AG10803 (cell line): Measurements from ENCODE around the gene KLHL10.

ENCODE experiments used
- DNase-seq: peaks from one replicate; pipeline ENCODE4 v3.0.0; 2010; ENCODE audit warnings: low read depth
- H3K4me3 ChIP-seq: 2 replicates; pipeline ENCODE4 v1.5.1; 2011; ENCODE audit warnings: mild to moderate bottlenecking, low read length, control low read depth
- TF ChIP-seq, protein P1 (sequence below): conservative IDR thresholded peaks from 2 replicates; pipeline ENCODE4 v1.5.1; 2011; ENCODE audit warnings: mild to moderate bottlenecking, low read length, control low read depth, inconsistent platforms

Gene KLHL10

DNA sequence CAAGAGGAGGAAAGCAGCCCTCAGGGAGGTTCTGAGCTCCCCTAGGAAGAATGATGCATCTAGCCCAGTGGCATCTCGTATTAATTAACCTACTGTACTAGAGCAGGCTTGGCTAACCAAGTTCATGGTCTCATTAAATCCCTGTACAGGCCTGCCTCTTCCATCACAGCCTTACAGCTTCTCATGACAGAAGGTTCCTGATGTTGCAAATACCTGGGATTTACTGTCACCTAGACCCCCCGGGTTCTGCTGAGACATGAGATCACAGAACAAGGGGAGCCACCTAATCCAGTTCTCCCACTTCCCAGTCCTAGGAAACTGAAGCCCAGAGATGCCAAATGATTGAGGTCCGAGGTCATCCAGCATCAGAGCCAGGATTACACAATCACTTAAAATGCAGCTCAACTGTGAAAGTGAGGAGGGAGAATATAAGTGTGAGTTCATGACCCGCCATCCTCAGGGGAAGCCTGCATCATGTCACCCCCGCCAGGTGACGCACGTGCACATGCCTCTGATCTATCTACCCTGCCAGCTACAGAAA lies 57.2 kb downstream of the KLHL10 start:
- DNase-seq, result peak; percentile 84
- TF ChIP-seq, protein P1, sequence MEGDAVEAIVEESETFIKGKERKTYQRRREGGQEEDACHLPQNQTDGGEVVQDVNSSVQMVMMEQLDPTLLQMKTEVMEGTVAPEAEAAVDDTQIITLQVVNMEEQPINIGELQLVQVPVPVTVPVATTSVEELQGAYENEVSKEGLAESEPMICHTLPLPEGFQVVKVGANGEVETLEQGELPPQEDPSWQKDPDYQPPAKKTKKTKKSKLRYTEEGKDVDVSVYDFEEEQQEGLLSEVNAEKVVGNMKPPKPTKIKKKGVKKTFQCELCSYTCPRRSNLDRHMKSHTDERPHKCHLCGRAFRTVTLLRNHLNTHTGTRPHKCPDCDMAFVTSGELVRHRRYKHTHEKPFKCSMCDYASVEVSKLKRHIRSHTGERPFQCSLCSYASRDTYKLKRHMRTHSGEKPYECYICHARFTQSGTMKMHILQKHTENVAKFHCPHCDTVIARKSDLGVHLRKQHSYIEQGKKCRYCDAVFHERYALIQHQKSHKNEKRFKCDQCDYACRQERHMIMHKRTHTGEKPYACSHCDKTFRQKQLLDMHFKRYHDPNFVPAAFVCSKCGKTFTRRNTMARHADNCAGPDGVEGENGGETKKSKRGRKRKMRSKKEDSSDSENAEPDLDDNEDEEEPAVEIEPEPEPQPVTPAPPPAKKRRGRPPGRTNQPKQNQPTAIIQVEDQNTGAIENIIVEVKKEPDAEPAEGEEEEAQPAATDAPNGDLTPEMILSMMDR, result no peak
- H3K4me3 ChIP-seq, result no peak overlapping the region

DNA sequence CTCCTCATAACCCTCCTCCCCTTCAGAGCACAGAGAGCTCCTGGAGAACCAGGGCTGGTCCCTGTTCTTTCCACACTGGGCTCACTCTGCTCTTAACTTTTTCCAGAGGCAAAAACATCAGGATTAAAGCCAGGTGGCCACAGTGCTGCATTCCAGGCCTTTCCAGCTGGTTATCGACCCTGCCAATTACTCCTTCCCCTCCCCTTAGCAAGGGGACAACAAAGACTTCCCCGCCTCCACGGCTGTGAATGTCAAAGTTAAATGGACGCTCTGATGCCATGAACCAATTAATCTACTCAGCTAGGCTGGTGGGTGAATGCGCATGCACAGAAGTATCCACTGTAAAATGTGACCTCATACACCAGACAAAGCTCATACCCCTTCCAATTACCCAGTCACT lies 58.0 kb downstream of the KLHL10 start:
- DNase-seq, result peak; percentile 70
- no peak overlapping the region for H3K4me3 ChIP-seq
- TF ChIP-seq, protein P1, result no peak

DNA sequence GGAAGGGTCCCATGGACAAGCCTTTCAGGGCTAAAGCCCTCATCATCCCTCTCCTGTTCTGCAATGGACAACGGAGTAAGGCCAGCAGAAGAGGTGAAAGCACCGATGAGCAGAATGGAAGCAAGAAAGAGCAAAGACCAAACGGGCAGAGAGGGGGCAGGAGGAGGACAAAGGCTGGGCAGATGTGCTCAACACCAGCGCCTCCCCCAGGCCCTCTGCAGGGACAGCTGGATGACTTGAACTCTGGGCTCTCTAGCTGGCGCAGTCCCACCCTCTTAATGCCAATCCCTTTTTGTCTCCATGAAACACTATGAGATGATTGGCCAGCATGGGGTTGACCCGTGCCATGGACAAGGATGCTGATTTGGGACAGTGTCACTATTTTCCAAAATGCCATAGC lies 59.1 kb downstream of the KLHL10 start:
- H3K4me3 ChIP-seq, result no peak overlapping the region
- no peak for DNase-seq
- TF ChIP-seq, protein P1, result no peak
